Suppressor macrophage treated with lipopolysaccharide for 1 hour (primary cell): ENCODE measurements around the gene WFS1.

Experiments
- DNase-seq, 3 donors: peaks; one replicate each; pipeline ENCODE4 v3.0.0-alpha.2; 2020 to 2022

The WFS1 gene

GRCh38 chr4:6235012-6235411 is 34.6 kb upstream of the WFS1 start:
- no peak for DNase-seq

- no peak for DNase-seq
Measured at GRCh38 chr4:6235901-6236640, 33.6 kb upstream of the WFS1 start.

GRCh38 chr4:6236816-6237390 is 32.7 kb upstream of the WFS1 start:
- DNase-seq, result no peak

- DNase-seq, result no peak
Measured at GRCh38 chr4:6239486-6239885, 30.2 kb upstream of the WFS1 start.

- no peak for DNase-seq
Measured at GRCh38 chr4:6239968-6240367, 29.7 kb upstream of the WFS1 start.

GRCh38 chr4:6241062-6241845 is 28.4 kb upstream of the WFS1 start:
- no peak for DNase-seq

- no peak for DNase-seq
Measured at GRCh38 chr4:6242271-6243029, 27.2 kb upstream of the WFS1 start.

GRCh38 chr4:6245246-6246169 is 24.1 kb upstream of the WFS1 start:
- no peak for DNase-seq

- no peak for DNase-seq
Measured at GRCh38 chr4:6246170-6246634, 23.4 kb upstream of the WFS1 start.

- no peak for DNase-seq
Measured at GRCh38 chr4:6248394-6248793, 21.3 kb upstream of the WFS1 start.

GRCh38 chr4:6250235-6250983 is 19.2 kb upstream of the WFS1 start:
- DNase-seq, result peak; percentile 70 to 86 (median 82)

GRCh38 chr4:6250984-6251295 is 18.7 kb upstream of the WFS1 start:
- no peak for DNase-seq

- DNase-seq, result no peak
Measured at GRCh38 chr4:6251365-6251764, 18.3 kb upstream of the WFS1 start.

GRCh38 chr4:6252051-6252450 is 17.6 kb upstream of the WFS1 start:
- no peak for DNase-seq

GRCh38 chr4:6253111-6253510 is 16.5 kb upstream of the WFS1 start:
- no peak for DNase-seq

GRCh38 chr4:6253961-6254360 is 15.7 kb upstream of the WFS1 start:
- no peak for DNase-seq

GRCh38 chr4:6256141-6256540 is 13.5 kb upstream of the WFS1 start:
- DNase-seq, result no peak

- peak; percentile 76 to 81 (median 80) for DNase-seq
Measured at GRCh38 chr4:6257247-6258025, 12.2 kb upstream of the WFS1 start.

GRCh38 chr4:6258026-6258360 is 11.7 kb upstream of the WFS1 start:
- DNase-seq, result no peak

GRCh38 chr4:6258741-6259140 is 10.9 kb upstream of the WFS1 start:
- no peak for DNase-seq

- no peak for DNase-seq
Measured at GRCh38 chr4:6259886-6260285, 9.8 kb upstream of the WFS1 start.
